ENCODE data around the gene PI16. TPM values are rescaled to one million over a fixed set of nuclear protein-coding genes. Genes with fewer than 3 reads are reported as not detected.
"Not testable (repeated sequence)": the region's sequence is repeated elsewhere in the genome, so short reads cannot be mapped to it uniquely, and the experiment has no call there.

PI16 gene
- total and polyA plus RNA-seq, 5 experiments from 2014 or later, result 0.65 to 6.4 (median 1.2) TPM

GRCh38 chr6:36947570-36948351 is 6.8 kb upstream of the PI16 start:
- ATAC-seq (peak; percentile 99), DNase-seq (peak in 7 of 10 donors; percentile 16 to 71 (median 43))
- Mint-ChIP-seq H3K9me3 (peaks cover 0 to 2% (median 0%) of the 10 kb centered on the region in 9 donors), H3K4me1 (peaks cover 12 to 26% (median 20%) of the 10 kb centered on the region in 4 donors), H3K36me3 (no peaks in the 10 kb centered on the region), H3K27me3 (peaks cover 0 to 3% (median 0%) of the 10 kb centered on the region in 5 donors), H3K4me3 (peak overlapping the region in 7 of 10 donors; percentile 4 to 74 (median 66)), H3K27ac (peak overlapping the region; percentile 29 to 82 (median 68))
- POLR2A ChIA-PET, result interaction anchor here (1.1 to 1.6 kb wide), 3 partner anchors 16 to 38 kb away, joined by 3 to 5 read pairs (median 3); partner anchors contain the start of gene MTCH1

- POLR2A ChIA-PET, result interaction anchor here (1.6 kb wide), 1 partner anchor 37 kb away, joined by 5 read pairs; the partner anchor contains the start of gene MTCH1
- peak overlapping the region in 4 of 10 donors; percentile 27 to 50 (median 39) for H3K4me3 Mint-ChIP-seq
- H3K9me3 Mint-ChIP-seq, H3K36me3 Mint-ChIP-seq, ATAC-seq, H3K27me3 Mint-ChIP-seq, DNase-seq: not testable (repeated sequence)
- H3K27ac Mint-ChIP-seq, result peak overlapping the region in 5 of 10 donors; percentile 27 to 95 (median 60)
- peaks cover 17 to 37% (median 27%) of the 10 kb centered on the region in 4 donors for H3K4me1 Mint-ChIP-seq
Observed at GRCh38 chr6:36949076-36949475, 5.5 kb upstream of the PI16 start.

GRCh38 chr6:36949636-36950035 is 4.9 kb upstream of the PI16 start:
- Mint-ChIP-seq H3K4me3 (peak overlapping the region in 3 of 10 donors; percentile 3 to 33 (median 21)), H3K9me3 (peaks cover 0 to 2% (median 0%) of the 10 kb centered on the region in 9 donors), H3K27me3 (no peaks in the 10 kb centered on the region), H3K4me1 (peaks cover 22 to 42% (median 32%) of the 10 kb centered on the region in 4 donors), H3K36me3 (no peaks in the 10 kb centered on the region), H3K27ac (peak overlapping the region in 5 of 10 donors; percentile 2 to 95 (median 11))
- DNase-seq (no peak), ATAC-seq (no peak)
- POLR2A ChIA-PET, result interaction anchor here (1.1 kb wide), 1 partner anchor 9 kb away, joined by 3 read pairs; no protein-coding TSS in a partner anchor

GRCh38 chr6:36953931-36954261 is 642 bp upstream of the PI16 start:
- DNase-seq, result no peak
- H3K9me3 Mint-ChIP-seq, result no peaks in the 10 kb centered on the region
- H3K4me1 Mint-ChIP-seq, result peaks cover 28 to 49% (median 37%) of the 10 kb centered on the region in 4 donors
- H3K27me3 Mint-ChIP-seq, result no peaks in the 10 kb centered on the region
- POLR2A ChIA-PET, result interaction anchor here (0.9 to 1.9 kb wide), 2 partner anchors 10 to 22 kb away, joined by 3 to 8 read pairs; no protein-coding TSS in a partner anchor
- no peaks in the 10 kb centered on the region for H3K36me3 Mint-ChIP-seq
- ATAC-seq, result no peak
- peak overlapping the region in 9 of 10 donors; percentile 33 to 82 (median 77) for H3K4me3 Mint-ChIP-seq
- peak overlapping the region in 5 of 10 donors; percentile 9 to 83 (median 53) for H3K27ac Mint-ChIP-seq

GRCh38 chr6:36955136-36955535 is 598 bp downstream of the PI16 start:
- H3K27ac Mint-ChIP-seq, result peak overlapping the region in 9 of 10 donors; percentile 21 to 86 (median 58)
- H3K27me3 Mint-ChIP-seq, result no peaks in the 10 kb centered on the region
- H3K4me3 Mint-ChIP-seq, result peak overlapping the region in 9 of 10 donors; percentile 46 to 82 (median 77)
- no peaks in the 10 kb centered on the region for H3K36me3 Mint-ChIP-seq
- no peaks in the 10 kb centered on the region for H3K9me3 Mint-ChIP-seq
- POLR2A ChIA-PET, result interaction anchor here (0.6 to 1.9 kb wide), 4 partner anchors 8 to 80 kb away, joined by 3 to 8 read pairs (median 4); partner anchors contain the start of genes C6orf89 and MTCH1
- ATAC-seq (peak; percentile 43 to 50), DNase-seq (no peak)
- H3K4me1 Mint-ChIP-seq, result peaks cover 21 to 45% (median 33%) of the 10 kb centered on the region in 4 donors

GRCh38 chr6:36955671-36956445 is 1.3 kb downstream of the PI16 start:
- Mint-ChIP-seq H3K4me3 (peak overlapping the region in 9 of 10 donors; percentile 46 to 82 (median 77)), H3K27me3 (no peaks in the 10 kb centered on the region), H3K27ac (peak overlapping the region; percentile 4 to 86 (median 72)), H3K4me1 (peaks cover 21 to 45% (median 33%) of the 10 kb centered on the region in 4 donors), H3K36me3 (no peaks in the 10 kb centered on the region), H3K9me3 (no peaks in the 10 kb centered on the region)
- ATAC-seq, result peak; percentile 37 to 69
- no peak for DNase-seq
- POLR2A ChIA-PET, result interaction anchor here (1.2 to 1.9 kb wide), 4 partner anchors 8 to 70 kb away, joined by 4 to 8 read pairs (median 5); partner anchors contain the start of genes C6orf89 and MTCH1

GRCh38 chr6:36956446-36956820 is 1.9 kb downstream of the PI16 start:
- no peaks in the 10 kb centered on the region for H3K9me3 Mint-ChIP-seq
- POLR2A ChIA-PET, result interaction anchor here (1.4 kb wide), 2 partner anchors 14 to 71 kb away, joined by 5 read pairs; partner anchors contain the start of gene C6orf89
- no peaks in the 10 kb centered on the region for H3K36me3 Mint-ChIP-seq
- DNase-seq (no peak), ATAC-seq (no peak)
- peaks cover 21 to 50% (median 37%) of the 10 kb centered on the region in 4 donors for H3K4me1 Mint-ChIP-seq
- H3K4me3 Mint-ChIP-seq, result peak overlapping the region in 2 of 10 donors; percentile 41 to 81
- no peaks in the 10 kb centered on the region for H3K27me3 Mint-ChIP-seq
- peak overlapping the region in 4 of 10 donors; percentile 4 to 86 (median 80) for H3K27ac Mint-ChIP-seq

- H3K4me3 Mint-ChIP-seq, result no peak overlapping the region
- H3K36me3 Mint-ChIP-seq, result no peaks in the 10 kb centered on the region
- H3K27me3 Mint-ChIP-seq, result no peaks in the 10 kb centered on the region
- POLR2A ChIA-PET, result no interaction called here
- no peaks in the 10 kb centered on the region for H3K9me3 Mint-ChIP-seq
- H3K27ac Mint-ChIP-seq, result peak overlapping the region in 2 of 10 donors; percentile 0 to 45
- DNase-seq (no peak), ATAC-seq (no peak)
- H3K4me1 Mint-ChIP-seq, result peaks cover 23 to 57% (median 46%) of the 10 kb centered on the region in 4 donors
Observed at GRCh38 chr6:36957773-36958271, 3.3 kb downstream of the PI16 start.

- POLR2A ChIA-PET, result interaction anchor here (0.6 kb wide), 1 partner anchor 211 kb away, joined by 3 read pairs; no protein-coding TSS in a partner anchor
- Mint-ChIP-seq H3K36me3 (no peaks in the 10 kb centered on the region), H3K27ac (no peak overlapping the region), H3K27me3 (no peaks in the 10 kb centered on the region), H3K4me1 (peaks cover 32 to 60% (median 50%) of the 10 kb centered on the region in 4 donors), H3K4me3 (no peak overlapping the region), H3K9me3 (no peaks in the 10 kb centered on the region)
- ATAC-seq (no peak), DNase-seq (no peak)
Observed at GRCh38 chr6:36958775-36959554, 4.4 kb downstream of the PI16 start.

GRCh38 chr6:36959555-36960250 is 5.2 kb downstream of the PI16 start:
- H3K27me3 Mint-ChIP-seq, result no peaks in the 10 kb centered on the region
- H3K4me3 Mint-ChIP-seq, result no peak overlapping the region
- no peak for ATAC-seq
- H3K9me3 Mint-ChIP-seq, result no peaks in the 10 kb centered on the region
- peaks cover 29 to 60% (median 50%) of the 10 kb centered on the region in 4 donors for H3K4me1 Mint-ChIP-seq
- H3K27ac Mint-ChIP-seq, result peak overlapping the region in 6 of 10 donors; percentile 2 to 86 (median 42)
- no peaks in the 10 kb centered on the region for H3K36me3 Mint-ChIP-seq
- POLR2A ChIA-PET, result interaction anchor here (0.6 kb wide), 1 partner anchor 210 kb away, joined by 3 read pairs; no protein-coding TSS in a partner anchor
- no peak for DNase-seq
